Osteoblast (primary cell): Measurements from ENCODE around the gene LYRM1. TPM values are rescaled to one million over a fixed set of nuclear protein-coding genes. Genes with fewer than 3 reads are reported as not detected.

Experiments used
- DNase-seq: peaks from one replicate; pipeline ENCODE4 v3.0.0; 2011; ENCODE audit warnings: low spot score, mixed read lengths; ENCODE audit not compliant: insufficient read length; ENCODE audit errors: missing footprints
- H2AFZ ChIP-seq: 2 replicates; pipeline ENCODE4 v1.6.0; 2011; ENCODE audit warnings: mild to moderate bottlenecking, low read length
- H3K27ac ChIP-seq: 2 replicates; pipeline ENCODE4 v1.5.1; 2011; ENCODE audit warnings: mild to moderate bottlenecking, low read depth, low read length, moderate library complexity
- H3K27me3 ChIP-seq: 2 replicates; pipeline ENCODE4 v1.6.0; 2012; ENCODE audit warnings: mild to moderate bottlenecking, control low read depth, inconsistent platforms, low read length, moderate library complexity; ENCODE audit not compliant: insufficient read depth
- H3K36me3 ChIP-seq: 2 replicates; pipeline ENCODE4 v1.5.1; 2011; ENCODE audit warnings: mild to moderate bottlenecking, low read length, control low read depth, moderate library complexity; ENCODE audit not compliant: insufficient read depth
- H3K4me1 ChIP-seq: 2 replicates; pipeline ENCODE4 v1.5.1; 2011; ENCODE audit warnings: mild to moderate bottlenecking, low read length, control low read depth, moderate library complexity; ENCODE audit not compliant: insufficient read depth
- H3K4me2 ChIP-seq: 2 replicates; pipeline ENCODE4 v1.6.0; 2011; ENCODE audit warnings: mild to moderate bottlenecking, low read length; ENCODE audit not compliant: insufficient read depth
- H3K4me3 ChIP-seq: fragments of 200-600 bp; sonication (generic); 3 replicates; pipeline ENCODE4 v1.5.1; 2012; ENCODE audit warnings: mild to moderate bottlenecking, low read length, inconsistent platforms; ENCODE audit not compliant: insufficient read depth
- H3K79me2 ChIP-seq: 2 replicates; pipeline ENCODE4 v1.6.0; 2012; ENCODE audit warnings: mild to moderate bottlenecking, low read length, control low read depth, inconsistent platforms; ENCODE audit not compliant: insufficient read depth
- H3K9me3 ChIP-seq: 2 replicates; pipeline ENCODE4 v1.5.1; 2011; ENCODE audit warnings: low read depth, low read length, control low read depth
- H4K20me1 ChIP-seq: 2 replicates; pipeline ENCODE4 v1.6.0; 2012; ENCODE audit warnings: mild to moderate bottlenecking, low read length, control low read depth; ENCODE audit not compliant: insufficient read depth
- CTCF ChIP-seq: IDR thresholded peaks from 2 replicates; pipeline ENCODE4 v1.5.1; 2011; ENCODE audit warnings: mild to moderate bottlenecking, low read depth, low read length, moderate library complexity; ENCODE audit errors: extremely low read depth
- total RNA-seq: library from RNA; depleted of rRNA; stranded (reverse); fragments of >200 nt; gene quantifications from 2 replicates; pipeline ENCODE4 v1.2.3, GENCODE V29; 2012

LYRM1 gene
- total RNA-seq, 1 donor: 44.9 TPM

GRCh38 chr16:20930365-20930690 lies 29.8 kb downstream of the LYRM1 start:
- no peaks in the 10 kb centered on the region for H3K36me3 ChIP-seq
- H3K4me3 ChIP-seq: no peak overlapping the region
- no peak overlapping the region for H3K27ac ChIP-seq
- no peaks in the 10 kb centered on the region for H3K4me1 ChIP-seq
- no peaks in the 10 kb centered on the region for H4K20me1 ChIP-seq
- no peak overlapping the region for H3K4me2 ChIP-seq
- no peaks in the 10 kb centered on the region for H3K9me3 ChIP-seq
- H3K79me2 ChIP-seq: no peaks in the 10 kb centered on the region
- H3K27me3 ChIP-seq: no peaks in the 10 kb centered on the region
- no peak for TF ChIP-seq CTCF
- no peak overlapping the region for H2AFZ ChIP-seq
- no peak for DNase-seq

GRCh38 chr16:20931066-20931600 lies 30.6 kb downstream of the LYRM1 start:
- Histone ChIP-seq H3K27ac (no peak overlapping the region), H3K4me2 (no peak overlapping the region), H3K4me1 (no peaks in the 10 kb centered on the region), H4K20me1 (no peaks in the 10 kb centered on the region), H3K36me3 (no peaks in the 10 kb centered on the region), H3K4me3 (no peak overlapping the region), H3K9me3 (no peaks in the 10 kb centered on the region), H3K79me2 (no peaks in the 10 kb centered on the region), H3K27me3 (no peaks in the 10 kb centered on the region), H2AFZ (no peak overlapping the region)
- DNase-seq: no peak
- TF ChIP-seq CTCF: no peak

DNA sequence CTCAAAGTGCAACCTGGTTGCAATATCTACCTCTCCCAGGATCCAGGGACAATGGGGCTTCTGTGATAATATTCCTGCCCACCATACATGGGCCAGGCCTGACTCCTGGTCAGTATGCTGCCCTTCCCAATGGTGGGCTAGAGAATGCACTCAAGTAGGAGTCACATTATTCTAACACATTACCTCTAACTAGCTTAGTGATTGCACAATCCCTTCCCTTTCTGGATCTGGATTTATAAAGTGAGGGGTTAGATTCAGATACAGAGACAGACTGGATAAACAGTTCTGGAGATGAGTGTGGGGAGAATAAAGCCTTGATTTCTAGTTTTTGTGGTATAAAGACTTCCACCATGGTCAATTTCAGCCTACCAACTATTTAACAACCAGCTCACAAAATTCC lies 33.0 kb downstream of the LYRM1 start:
- peaks cover 4% of the 10 kb centered on the region for H3K4me1 ChIP-seq
- H3K4me2 ChIP-seq: no peak overlapping the region
- H3K9me3 ChIP-seq: no peaks in the 10 kb centered on the region
- H4K20me1 ChIP-seq: no peaks in the 10 kb centered on the region
- no peak for TF ChIP-seq CTCF
- H3K4me3 ChIP-seq: no peak overlapping the region
- no peaks in the 10 kb centered on the region for H3K27me3 ChIP-seq
- H2AFZ ChIP-seq: no peak overlapping the region
- H3K36me3 ChIP-seq: no peaks in the 10 kb centered on the region
- no peak overlapping the region for H3K27ac ChIP-seq
- no peaks in the 10 kb centered on the region for H3K79me2 ChIP-seq
- no peak for DNase-seq

DNA sequence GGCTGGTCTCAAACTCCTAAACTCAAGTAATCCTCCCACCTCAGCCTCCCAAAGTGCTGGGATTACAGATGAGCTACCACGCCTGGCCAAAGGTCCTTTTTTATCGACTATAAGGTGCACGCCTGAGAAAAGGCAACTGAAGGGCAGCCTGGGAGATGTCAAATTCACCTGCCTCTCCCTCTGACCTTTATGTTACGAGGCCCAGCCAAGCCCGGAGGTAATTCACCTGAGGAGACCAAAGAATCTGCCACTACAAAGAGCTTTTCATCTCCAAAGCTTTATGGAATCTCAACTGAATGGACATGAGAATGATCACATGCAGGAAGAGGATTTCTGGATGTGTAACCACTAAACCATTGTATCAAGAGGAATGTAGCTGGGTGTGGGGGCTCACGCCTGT lies 37.2 kb downstream of the LYRM1 start:
- Histone ChIP-seq H4K20me1 (no peaks in the 10 kb centered on the region), H3K36me3 (no peaks in the 10 kb centered on the region), H3K79me2 (no peaks in the 10 kb centered on the region), H3K9me3 (no peaks in the 10 kb centered on the region), H3K4me3 (no peak overlapping the region), H3K4me1 (peaks cover 7% of the 10 kb centered on the region), H2AFZ (no peak overlapping the region), H3K27me3 (no peaks in the 10 kb centered on the region), H3K27ac (no peak overlapping the region), H3K4me2 (no peak overlapping the region)
- no peak for TF ChIP-seq CTCF
- no peak for DNase-seq
